Measurements from ENCODE around the gene ITGB4.

The ITGB4 gene

DNA sequence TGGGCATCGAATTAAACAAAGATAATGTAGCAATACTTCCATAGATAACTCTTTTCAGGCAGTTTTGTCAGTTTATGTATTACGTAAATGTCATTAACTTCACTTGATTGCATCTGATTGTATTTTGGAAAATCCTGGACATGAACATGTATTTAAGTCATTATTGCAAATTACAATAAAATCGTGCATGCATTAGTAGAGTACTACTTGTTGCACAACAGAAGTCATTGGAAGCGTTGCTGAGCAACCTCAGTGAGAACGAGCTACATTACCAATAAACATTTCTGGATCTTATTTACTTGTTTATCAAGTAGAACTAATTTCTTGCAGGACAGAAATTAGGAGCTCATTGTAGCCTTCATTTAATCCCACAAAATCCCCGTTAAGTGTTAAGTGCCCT is 70.0 kb downstream of the ITGB4 start:
- DNase-seq (ENCODE audit: low spot score), result no peak

DNA sequence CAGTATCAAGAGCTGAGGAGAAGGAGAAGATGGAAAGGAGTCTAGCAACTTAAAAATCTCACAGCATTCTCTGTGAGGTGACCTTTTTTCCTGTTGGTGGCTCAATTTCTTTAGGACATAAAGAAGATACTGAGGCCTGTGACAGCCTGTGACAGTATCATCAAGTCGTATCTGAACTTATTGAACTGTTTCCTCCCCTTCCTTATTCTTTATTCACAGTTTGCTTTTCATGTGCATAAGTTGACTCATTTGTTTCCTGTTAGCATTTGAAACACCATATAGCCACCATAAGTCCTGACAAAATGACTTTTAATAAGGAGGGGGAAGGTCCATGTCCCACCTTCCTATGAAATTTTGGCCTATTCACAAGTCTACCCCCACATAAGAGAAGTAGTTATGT is 72.2 kb downstream of the ITGB4 start:
- no peak for DNase-seq (ENCODE audit: low spot score)

DNA sequence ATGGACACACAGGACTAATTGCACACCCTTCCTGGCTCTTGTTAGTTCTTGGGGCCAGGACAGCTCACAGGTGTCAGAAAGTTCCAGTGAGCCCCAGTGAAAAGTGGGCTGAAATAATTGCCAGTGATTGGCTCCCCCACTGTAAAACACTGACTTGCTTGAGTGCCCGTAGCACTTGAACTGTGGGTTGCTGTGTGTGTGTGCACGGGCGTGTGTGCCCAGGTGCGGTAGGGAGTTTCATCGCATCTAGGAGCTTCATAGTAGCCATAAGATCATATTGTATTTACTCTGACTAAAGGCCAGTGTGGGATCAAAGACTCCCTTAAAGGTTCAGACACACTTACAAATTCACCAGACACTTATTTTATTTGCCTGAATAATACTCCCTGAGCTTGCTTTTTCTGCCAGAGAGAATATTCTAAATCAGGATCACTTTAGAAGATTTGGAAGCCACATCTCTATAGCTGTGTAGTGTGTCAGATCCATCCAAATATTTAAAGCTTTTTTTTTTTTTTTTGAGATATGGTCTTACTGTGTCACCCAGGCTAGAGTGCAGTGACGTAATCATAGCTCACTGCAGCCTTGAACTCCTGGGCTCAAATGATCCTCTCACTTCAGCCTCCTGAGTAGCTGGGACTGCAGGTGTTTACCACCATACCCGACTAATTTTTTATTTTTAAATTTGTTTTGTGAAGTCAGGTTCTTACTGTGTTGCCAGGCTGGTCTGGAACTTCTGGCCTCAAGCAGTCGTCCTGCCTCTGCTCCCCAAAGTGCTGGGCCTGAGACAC is 74.8 kb downstream of the ITGB4 start:
- DNase-seq (ENCODE audit: low spot score), result no peak

DNA sequence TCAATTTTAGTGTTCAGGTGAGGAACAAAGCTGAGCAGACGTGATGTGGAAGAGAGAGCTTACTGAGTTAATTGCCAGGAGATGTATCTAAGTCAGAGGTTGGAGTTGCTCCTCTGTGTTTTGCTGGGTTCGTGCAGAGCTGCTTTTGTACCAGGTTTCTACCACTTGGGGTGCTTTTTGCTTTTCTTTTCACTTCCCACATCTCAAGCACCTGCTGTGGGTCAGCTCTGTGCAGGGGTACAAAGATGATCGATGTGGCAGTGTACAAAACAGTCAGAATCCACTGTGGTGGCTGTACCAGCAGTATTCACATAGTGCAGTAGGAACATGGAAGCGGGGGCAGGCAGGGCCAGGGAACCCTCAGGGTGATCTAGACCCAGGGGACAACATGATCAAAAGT is 78.1 kb downstream of the ITGB4 start:
- DNase-seq (ENCODE audit: low spot score), result no peak

DNA sequence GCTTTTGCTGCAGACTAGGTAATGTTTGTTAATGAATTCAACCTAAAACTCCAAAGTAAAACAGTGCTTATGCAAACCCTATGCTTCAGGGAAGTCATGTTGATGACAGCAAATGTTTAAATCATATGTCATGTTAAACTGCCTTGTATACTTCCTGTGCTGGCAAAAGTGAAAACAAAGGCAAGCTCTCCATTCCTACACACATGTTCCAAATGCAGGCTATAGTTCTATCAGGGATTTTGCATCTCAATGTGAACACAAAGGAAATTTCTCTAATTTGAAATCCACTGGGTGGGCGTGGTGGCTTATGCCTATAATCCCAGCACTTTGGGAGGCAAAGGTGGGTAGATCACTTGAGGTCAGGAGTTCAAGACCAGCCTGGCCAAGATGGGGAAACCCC is 82.6 kb downstream of the ITGB4 start:
- no peak for DNase-seq (ENCODE audit: low spot score)

DNA sequence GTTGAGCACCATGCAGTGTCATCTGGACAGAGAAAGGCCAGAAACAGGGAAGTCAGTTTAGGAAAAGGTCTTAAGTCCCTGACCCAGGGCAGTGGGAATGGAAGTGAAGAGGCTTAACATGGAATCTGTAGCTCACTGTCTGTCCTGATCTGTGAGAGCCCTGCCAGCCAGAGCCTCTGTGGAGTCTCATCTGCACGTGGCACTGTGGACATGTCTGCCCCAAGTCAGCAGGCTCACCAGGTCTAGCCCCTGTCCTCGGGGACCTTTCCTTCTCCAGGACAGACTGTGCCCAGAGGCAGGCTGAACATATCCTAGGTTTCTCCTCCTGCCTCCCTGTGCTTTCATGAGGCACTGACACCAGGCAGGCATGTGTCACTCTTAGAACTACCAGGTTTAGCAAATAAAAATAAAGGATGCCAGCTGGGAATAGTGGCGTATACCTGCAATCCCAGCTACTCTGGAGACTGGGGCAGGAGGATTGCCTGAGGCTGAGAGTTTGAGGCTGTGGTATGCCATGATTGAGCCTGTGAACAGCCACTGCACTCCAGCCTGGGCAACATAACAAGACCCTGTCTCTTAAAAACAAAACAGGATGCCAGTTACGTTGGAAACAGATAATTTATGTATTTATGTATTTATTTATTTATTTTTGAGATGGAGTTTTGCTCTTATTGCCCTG is 85.7 kb downstream of the ITGB4 start:
- no peak for DNase-seq (ENCODE audit: low spot score)
